Transverse colon (tissue), 4 donors: Measurements from ENCODE around the gene BMAL1. TPM values are rescaled to one million over a fixed set of nuclear protein-coding genes. Genes with fewer than 3 reads are reported as not detected.

Source experiments
- DNase-seq: peaks from one replicate; pipeline ENCODE4 v3.0.0-alpha.2; 2019
- H3K27ac ChIP-seq, 4 donors: fragments of 200-600 bp; sonication (generic); 2 replicates each; pipeline ENCODE4 v1.5.1; 2016 to 2018; ENCODE audit warnings: inconsistent platforms in 4 of 4
- H3K27me3 ChIP-seq: fragments of 200-600 bp; sonication (generic); 2 replicates; pipeline ENCODE4 v1.5.1; 2017; ENCODE audit warnings: inconsistent platforms
- H3K36me3 ChIP-seq, 4 donors: fragments of 200-600 bp; sonication (generic); 2 replicates each; pipeline ENCODE4 v1.5.1; 2017 to 2019; ENCODE audit warnings: inconsistent platforms in 4 of 4
- H3K4me1 ChIP-seq, 4 donors: fragments of 200-600 bp; sonication (generic); 2 replicates each; pipeline ENCODE4 v1.5.1; 2017 to 2020; ENCODE audit warnings: inconsistent platforms in 4 of 4
- H3K4me3 ChIP-seq, 4 donors: fragments of 200-600 bp; sonication (generic); 1 replicate in 1 of 4; 2 replicates in 3 of 4; pipeline versions ENCODE4 v1.5.1 to v1.6.1; 2017 to 2019; ENCODE audit warnings: inconsistent platforms in 4 of 4
- H3K9me3 ChIP-seq, 2 donors: fragments of 200-600 bp; sonication (generic); 2 replicates each; pipeline ENCODE4 v1.5.1; 2017 to 2019; ENCODE audit warnings: inconsistent platforms in 2 of 2
- EP300 ChIP-seq: sonication (generic); formaldehyde crosslinking; IDR thresholded peaks from one replicate; pipeline ENCODE4 v1.6.1; 2017; ENCODE audit warnings: antibody characterized with exemption, low read depth
- POLR2A ChIP-seq: fragments of 450-650 bp; IDR thresholded peaks from one replicate; pipeline ENCODE4 v1.6.1; 2016; ENCODE audit warnings: antibody characterized with exemption, mild to moderate bottlenecking, moderate library complexity
- POLR2AphosphoS5 ChIP-seq, 3 donors: sonication (generic); formaldehyde crosslinking; IDR thresholded peaks; one replicate each; pipeline ENCODE4 v1.6.1; 2016; ENCODE audit warnings: antibody characterized with exemption in 3 of 3
- WGBS, 2 donors: methylation state at CpG; one replicate each; pipeline ENCODE4 v1.1.5; 2018; ENCODE audit warnings: low coverage in 1 of 2; 5-methylcytosine and 5-hydroxymethylcytosine counted together
- in situ Hi-C, 4 donors: fragments of 200-750 bp; cut with MboI; loops; one replicate each; pipeline versions ENCODE4 v1.15.0 to v1.15.1; 2017; ENCODE audit warnings: low sequenced_read_pairs in 3 of 4, low pct_ligation_motif_present in 1 of 4, low pct_unique_long_range_greater_than_20kb in 1 of 4
- intact Hi-C: fragments of 100-400 bp; cut with DNase I; formaldehyde crosslinking; loops from one replicate; pipeline ENCODE4 v1.15.1; 2023; ENCODE audit warnings: low total_unique reads
- total RNA-seq, 4 donors: library from RNA; depleted of rRNA; stranded (reverse); fragments of >200 nt; gene quantifications; one replicate each; pipeline ENCODE4 v1.1.0, GENCODE V29; 2016
- TF ChIP-seq, protein P1 (sequence below), 5 experiments: fragments of 200-600 bp in 3 of 5; fragments of 450-650 bp in 2 of 5; sonication (generic) in 3 of 5; IDR thresholded peaks; 1 replicate in 2 of 5; 2 replicates in 3 of 5; pipeline ENCODE4 v1.5.1; 2016 to 2017; ENCODE audit warnings: antibody characterized with exemption in 5 of 5, inconsistent platforms in 3 of 5, mild to moderate bottlenecking in 2 of 5, moderate library complexity in 1 of 5

Gene BMAL1
- total RNA-seq, 4 donors from 2014 or later = 20.7 to 48.6 (median 30.8) TPM

DNA sequence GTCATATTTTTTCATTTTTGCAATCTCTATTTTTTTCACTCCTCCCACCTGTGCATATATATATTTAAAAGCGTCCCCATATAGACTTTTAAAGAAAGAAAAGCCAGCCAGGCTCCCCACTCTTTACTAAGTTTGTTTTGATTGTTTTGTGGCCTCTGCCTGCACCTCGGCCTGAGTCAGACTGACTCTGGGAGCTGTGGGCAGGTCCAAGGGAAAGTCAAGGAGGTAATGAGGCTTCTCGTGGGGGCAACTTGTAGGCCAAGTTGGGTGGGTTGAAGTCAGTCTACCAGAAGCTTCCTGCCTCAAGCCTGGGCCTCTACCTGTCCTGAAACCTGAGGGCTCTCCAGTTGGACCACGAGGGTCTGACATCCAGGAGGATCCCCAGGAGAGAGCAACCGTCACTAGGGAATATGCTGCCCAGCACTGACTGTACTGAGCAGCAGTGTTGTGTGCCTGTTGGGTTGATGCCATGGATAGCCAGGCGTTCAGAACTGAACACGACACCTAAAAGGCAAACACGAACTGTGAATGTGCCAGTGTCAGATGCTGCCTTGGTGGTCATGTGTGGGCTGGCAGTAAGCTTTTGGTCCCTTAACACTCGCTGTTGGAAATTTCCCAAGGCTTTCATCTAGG, 58.8 kb downstream of the BMAL1 start:
- intact Hi-C loops (no loop called here), in situ Hi-C loops (loop anchor here in 3 of 4 donors (25.0 kb wide), 3 partner anchors 99 to 374 kb away; no protein-coding TSS in a partner anchor)
- Histone ChIP-seq H3K27ac (no peak overlapping the region), H3K9me3 (no peaks in the 10 kb centered on the region), H3K4me1 (peaks cover 14 to 53% (median 29%) of the 10 kb centered on the region in 4 donors), H3K27me3 (no peaks in the 10 kb centered on the region), H3K4me3 (no peak overlapping the region), H3K36me3 (no peaks in the 10 kb centered on the region)
- TF ChIP-seq POLR2A (no peak), POLR2AphosphoS5 (IDR thresholded peaks at IDR 0.05) (no peak), EP300 (no peak)
- TF ChIP-seq, protein P1, sequence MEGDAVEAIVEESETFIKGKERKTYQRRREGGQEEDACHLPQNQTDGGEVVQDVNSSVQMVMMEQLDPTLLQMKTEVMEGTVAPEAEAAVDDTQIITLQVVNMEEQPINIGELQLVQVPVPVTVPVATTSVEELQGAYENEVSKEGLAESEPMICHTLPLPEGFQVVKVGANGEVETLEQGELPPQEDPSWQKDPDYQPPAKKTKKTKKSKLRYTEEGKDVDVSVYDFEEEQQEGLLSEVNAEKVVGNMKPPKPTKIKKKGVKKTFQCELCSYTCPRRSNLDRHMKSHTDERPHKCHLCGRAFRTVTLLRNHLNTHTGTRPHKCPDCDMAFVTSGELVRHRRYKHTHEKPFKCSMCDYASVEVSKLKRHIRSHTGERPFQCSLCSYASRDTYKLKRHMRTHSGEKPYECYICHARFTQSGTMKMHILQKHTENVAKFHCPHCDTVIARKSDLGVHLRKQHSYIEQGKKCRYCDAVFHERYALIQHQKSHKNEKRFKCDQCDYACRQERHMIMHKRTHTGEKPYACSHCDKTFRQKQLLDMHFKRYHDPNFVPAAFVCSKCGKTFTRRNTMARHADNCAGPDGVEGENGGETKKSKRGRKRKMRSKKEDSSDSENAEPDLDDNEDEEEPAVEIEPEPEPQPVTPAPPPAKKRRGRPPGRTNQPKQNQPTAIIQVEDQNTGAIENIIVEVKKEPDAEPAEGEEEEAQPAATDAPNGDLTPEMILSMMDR (IDR thresholded peaks at IDR 0.05) = no peak
- 91 to 100% methylated on average over 1 to 9 of the region's 9 CpGs for WGBS, 2 donors
- DNase-seq = no peak

DNA sequence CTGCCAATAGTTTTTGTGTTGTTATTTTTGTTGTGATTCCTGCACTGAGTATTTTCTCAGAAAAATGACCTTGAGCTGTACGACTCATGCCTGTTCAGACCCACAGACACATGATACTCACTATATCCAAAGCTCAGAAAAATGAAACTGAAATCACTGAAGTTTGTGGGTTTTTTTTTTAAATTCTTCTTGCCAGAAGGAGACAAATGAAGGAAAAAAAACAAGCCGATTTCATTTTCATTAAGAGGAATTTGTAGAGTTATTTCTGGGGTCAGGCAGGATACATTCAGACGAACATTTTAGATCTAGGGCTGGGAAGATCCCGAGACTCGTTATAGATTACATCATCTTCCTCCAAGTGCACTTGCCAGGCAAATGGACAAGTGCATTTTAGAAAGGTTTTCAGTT, 60.4 kb downstream of the BMAL1 start:
- intact Hi-C loops (no loop called here), in situ Hi-C loops (loop anchor here in 3 of 4 donors (25.0 kb wide), 3 partner anchors 101 to 376 kb away; no protein-coding TSS in a partner anchor)
- TF ChIP-seq, protein P1 (IDR thresholded peaks at IDR 0.05) = no peak
- no peak for TF ChIP-seq EP300
- no peak for TF ChIP-seq POLR2AphosphoS5 (IDR thresholded peaks at IDR 0.05)
- no peak for TF ChIP-seq POLR2A
- Histone ChIP-seq H3K27me3 (no peaks in the 10 kb centered on the region), H3K9me3 (no peaks in the 10 kb centered on the region), H3K27ac (peak overlapping the region; percentile 5 to 33 (median 19)), H3K36me3 (no peaks in the 10 kb centered on the region), H3K4me1 (peaks cover 12 to 43% (median 22%) of the 10 kb centered on the region in 4 donors), H3K4me3 (peak overlapping the region in 1 of 4 donors; percentile 22)
- 39 to 48% methylated on average over 5 of the region's 5 CpGs for WGBS, 2 donors
- no peak for DNase-seq

DNA sequence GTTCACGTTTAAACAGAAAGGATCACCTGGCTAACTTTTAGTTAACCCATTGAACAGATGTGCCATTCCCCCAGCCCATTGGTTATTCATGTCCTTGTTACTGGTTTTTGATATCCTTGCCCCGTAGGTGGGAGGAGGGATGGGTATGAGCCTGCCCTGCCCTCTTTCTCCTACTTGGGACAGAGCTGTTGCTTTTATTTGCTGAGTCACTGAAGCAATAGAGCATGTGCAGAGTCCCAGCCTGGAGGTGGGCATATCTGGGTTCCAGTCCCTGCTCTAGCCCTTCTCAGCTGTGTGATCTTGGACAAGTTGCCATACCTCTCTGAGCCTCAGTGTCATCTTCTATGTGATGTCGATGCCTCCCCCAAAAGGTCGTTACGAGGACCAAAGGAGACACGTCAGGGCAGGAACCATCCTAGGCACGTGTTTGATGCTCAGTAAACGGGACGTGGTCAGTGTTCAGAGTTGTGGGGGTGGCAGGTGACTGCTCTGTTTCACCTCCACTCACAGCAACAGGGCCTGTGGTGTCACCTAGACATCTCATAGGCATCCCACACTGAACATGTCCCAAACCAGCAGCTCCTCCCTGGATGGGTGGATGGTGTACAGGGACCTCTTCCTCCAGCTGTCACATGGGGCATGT, 61.0 kb downstream of the BMAL1 start:
- peak overlapping the region in 1 of 4 donors; percentile 22 for H3K4me3 ChIP-seq
- peaks cover 8 to 38% (median 18%) of the 10 kb centered on the region in 4 donors for H3K4me1 ChIP-seq
- WGBS, 2 donors = 58 to 74% methylated on average over 5 to 9 of the region's 9 CpGs
- H3K27me3 ChIP-seq = no peaks in the 10 kb centered on the region
- H3K36me3 ChIP-seq = no peaks in the 10 kb centered on the region
- no peak for DNase-seq
- no peaks in the 10 kb centered on the region for H3K9me3 ChIP-seq
- peak overlapping the region in 3 of 4 donors; percentile 5 to 33 (median 27) for H3K27ac ChIP-seq
- intact Hi-C loops = no loop called here
- TF ChIP-seq EP300 (no peak), POLR2A (no peak), POLR2AphosphoS5 (IDR thresholded peaks at IDR 0.05) (no peak)
- TF ChIP-seq, protein P1 (IDR thresholded peaks at IDR 0.05) = no peak
- in situ Hi-C loops = loop anchor here in 3 of 4 donors (25.0 kb wide), 3 partner anchors 101 to 376 kb away; no protein-coding TSS in a partner anchor
